Gastroesophageal sphincter (tissue), 4 donors: Measurements from ENCODE around the gene TSEN34. TPM values are rescaled to one million over a fixed set of nuclear protein-coding genes. Genes with fewer than 3 reads are reported as not detected.

ENCODE experiments used
- ATAC-seq: fragments of 150-250 bp; one replicate; pipeline ENCODE4 v1.9.1; 2016; ENCODE audit warnings: mild to moderate bottlenecking, moderate library complexity
- H3K27ac ChIP-seq, 4 donors: fragments of 200-600 bp; sonication (generic) in 3 of 4; 1 replicate in 3 of 4; 2 replicates in 1 of 4; pipeline ENCODE4 v1.5.1; 2016 to 2019
- H3K27me3 ChIP-seq: fragments of 200-600 bp; sonication (generic); one replicate; pipeline ENCODE4 v1.5.1; 2019
- H3K36me3 ChIP-seq, 2 donors: fragments of 200-600 bp; sonication (generic); one replicate each; pipeline ENCODE4 v1.5.1; 2019; ENCODE audit warnings: control low read depth in 1 of 2
- H3K4me1 ChIP-seq, 3 donors: fragments of 200-600 bp; sonication (generic); 1 replicate in 2 of 3; 2 replicates in 1 of 3; pipeline ENCODE4 v1.5.1; 2016 to 2019; ENCODE audit warnings: control low read depth in 2 of 3
- H3K4me3 ChIP-seq, 2 donors: fragments of 200-600 bp; sonication (generic); one replicate each; pipeline ENCODE4 v1.5.1; 2019; ENCODE audit warnings: mild to moderate bottlenecking in 1 of 2, moderate library complexity in 1 of 2
- H3K9me3 ChIP-seq, 3 donors: fragments of 200-600 bp; sonication (generic); one replicate each; pipeline ENCODE4 v1.5.1; 2017 to 2019; ENCODE audit warnings: control low read depth in 2 of 3
- EP300 ChIP-seq: sonication (generic); formaldehyde crosslinking; IDR thresholded peaks from one replicate; pipeline ENCODE4 v1.6.1; 2017; ENCODE audit warnings: antibody characterized with exemption, mild to moderate bottlenecking
- POLR2A ChIP-seq, 2 donors: fragments of 450-650 bp; IDR thresholded peaks; one replicate each; pipeline ENCODE4 v1.6.1; 2017; ENCODE audit warnings: antibody characterized with exemption in 2 of 2, mild to moderate bottlenecking in 2 of 2, moderate library complexity in 1 of 2
- POLR2AphosphoS5 ChIP-seq: sonication (generic); formaldehyde crosslinking; IDR thresholded peaks from one replicate; pipeline ENCODE4 v1.6.1; 2017; ENCODE audit warnings: antibody characterized with exemption
- WGBS, 2 donors: methylation state at CpG; one replicate each; pipeline ENCODE4 v1.1.5; 2018; ENCODE audit warnings: low coverage in 1 of 2; 5-methylcytosine and 5-hydroxymethylcytosine counted together
- total RNA-seq, 4 donors: library from RNA; depleted of rRNA; stranded (reverse); fragments of >200 nt; gene quantifications; one replicate each; pipeline ENCODE4 v1.1.0, GENCODE V29; 2016
- TF ChIP-seq, protein P1 (sequence below), 4 experiments: fragments of 200-600 bp in 2 of 4; fragments of 450-650 bp in 2 of 4; sonication (generic) in 1 of 4; IDR thresholded peaks; one replicate each; pipeline ENCODE4 v1.5.1; 2017 to 2019; ENCODE audit warnings: antibody characterized with exemption in 4 of 4, mild to moderate bottlenecking in 2 of 4, moderate library complexity in 2 of 4

The TSEN34 gene
- total RNA-seq, 4 donors from 2014 or later, result 57.4 to 73.2 (median 69.8) TPM

DNA sequence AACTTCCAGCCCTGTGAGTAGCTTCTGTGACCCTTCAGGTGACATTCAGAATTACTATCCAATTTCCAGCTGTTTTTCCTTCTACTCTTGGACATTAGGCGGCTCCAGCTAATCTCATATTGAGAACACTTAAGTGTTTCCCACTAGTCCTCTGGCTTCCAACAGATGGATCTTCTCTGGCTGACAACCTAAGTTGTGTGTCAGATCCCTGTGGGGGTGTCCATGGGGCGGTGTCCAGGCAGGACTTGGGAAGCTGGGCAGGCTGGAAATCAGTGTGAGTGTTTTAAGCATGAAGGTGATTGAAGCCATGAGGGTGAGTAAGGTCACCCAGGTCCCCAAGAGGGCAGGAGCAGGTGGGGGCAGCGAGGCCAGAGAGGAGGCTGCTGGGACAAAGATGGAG, 43.4 kb upstream of the TSEN34 start:
- 17% methylated on average over 1 of the region's 3 CpGs; no CpG with 5 or more reads in 1 of the 2 donors for WGBS, 2 donors
- peak overlapping the region in 3 of 4 donors; percentile 12 to 62 (median 45) for H3K27ac ChIP-seq
- peak; percentile 85 for ATAC-seq

DNA sequence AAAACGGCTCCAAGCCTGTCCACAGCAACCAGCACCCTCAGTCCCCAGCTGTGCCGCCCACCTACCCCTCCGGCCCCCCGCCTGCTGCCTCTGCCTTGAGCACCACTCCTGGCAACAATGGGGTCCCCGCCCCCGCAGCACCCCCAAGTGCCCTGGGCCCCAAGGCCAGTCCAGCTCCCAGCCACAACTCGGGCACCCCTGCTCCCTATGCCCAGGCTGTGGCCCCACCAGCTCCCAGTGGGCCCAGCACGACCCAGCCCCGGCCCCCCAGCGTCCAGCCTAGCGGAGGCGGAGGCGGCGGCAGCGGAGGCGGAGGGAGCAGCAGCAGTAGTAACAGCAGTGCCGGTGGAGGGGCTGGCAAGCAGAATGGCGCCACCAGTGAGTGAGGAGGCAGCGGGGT, 43.0 kb upstream of the TSEN34 start:
- Histone ChIP-seq H3K27ac (peak overlapping the region in 3 of 4 donors; percentile 12 to 62 (median 45)), H3K9me3 (no peaks in the 10 kb centered on the region), H3K4me3 (no peak overlapping the region), H3K4me1 (peaks cover 0 to 33% (median 12%) of the 10 kb centered on the region in 3 donors), H3K36me3 (peaks cover 0 to 100% of the 10 kb centered on the region in 2 donors), H3K27me3 (no peaks in the 10 kb centered on the region)
- no CpG with 5 or more reads among the region's 19 CpGs for WGBS, 2 donors
- no peak for ATAC-seq
- TF ChIP-seq POLR2A (IDR thresholded peaks at IDR 0.05) (no peak), POLR2AphosphoS5 (no peak), EP300 (no peak)
- TF ChIP-seq, protein P1, sequence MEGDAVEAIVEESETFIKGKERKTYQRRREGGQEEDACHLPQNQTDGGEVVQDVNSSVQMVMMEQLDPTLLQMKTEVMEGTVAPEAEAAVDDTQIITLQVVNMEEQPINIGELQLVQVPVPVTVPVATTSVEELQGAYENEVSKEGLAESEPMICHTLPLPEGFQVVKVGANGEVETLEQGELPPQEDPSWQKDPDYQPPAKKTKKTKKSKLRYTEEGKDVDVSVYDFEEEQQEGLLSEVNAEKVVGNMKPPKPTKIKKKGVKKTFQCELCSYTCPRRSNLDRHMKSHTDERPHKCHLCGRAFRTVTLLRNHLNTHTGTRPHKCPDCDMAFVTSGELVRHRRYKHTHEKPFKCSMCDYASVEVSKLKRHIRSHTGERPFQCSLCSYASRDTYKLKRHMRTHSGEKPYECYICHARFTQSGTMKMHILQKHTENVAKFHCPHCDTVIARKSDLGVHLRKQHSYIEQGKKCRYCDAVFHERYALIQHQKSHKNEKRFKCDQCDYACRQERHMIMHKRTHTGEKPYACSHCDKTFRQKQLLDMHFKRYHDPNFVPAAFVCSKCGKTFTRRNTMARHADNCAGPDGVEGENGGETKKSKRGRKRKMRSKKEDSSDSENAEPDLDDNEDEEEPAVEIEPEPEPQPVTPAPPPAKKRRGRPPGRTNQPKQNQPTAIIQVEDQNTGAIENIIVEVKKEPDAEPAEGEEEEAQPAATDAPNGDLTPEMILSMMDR (IDR thresholded peaks at IDR 0.05), result no peak

More for the DNA sequence above, 43.4 kb upstream of the TSEN34 start:
- peaks cover 0 to 100% of the 10 kb centered on the region in 2 donors for H3K36me3 ChIP-seq
- H3K9me3 ChIP-seq, result no peaks in the 10 kb centered on the region
- H3K4me3 ChIP-seq, result no peak overlapping the region
- H3K4me1 ChIP-seq, result peaks cover 0 to 29% (median 12%) of the 10 kb centered on the region in 3 donors
- TF ChIP-seq, protein P1 (IDR thresholded peaks at IDR 0.05), result no peak
- peak; percentile 60 for TF ChIP-seq POLR2AphosphoS5
- no peaks in the 10 kb centered on the region for H3K27me3 ChIP-seq

DNA sequence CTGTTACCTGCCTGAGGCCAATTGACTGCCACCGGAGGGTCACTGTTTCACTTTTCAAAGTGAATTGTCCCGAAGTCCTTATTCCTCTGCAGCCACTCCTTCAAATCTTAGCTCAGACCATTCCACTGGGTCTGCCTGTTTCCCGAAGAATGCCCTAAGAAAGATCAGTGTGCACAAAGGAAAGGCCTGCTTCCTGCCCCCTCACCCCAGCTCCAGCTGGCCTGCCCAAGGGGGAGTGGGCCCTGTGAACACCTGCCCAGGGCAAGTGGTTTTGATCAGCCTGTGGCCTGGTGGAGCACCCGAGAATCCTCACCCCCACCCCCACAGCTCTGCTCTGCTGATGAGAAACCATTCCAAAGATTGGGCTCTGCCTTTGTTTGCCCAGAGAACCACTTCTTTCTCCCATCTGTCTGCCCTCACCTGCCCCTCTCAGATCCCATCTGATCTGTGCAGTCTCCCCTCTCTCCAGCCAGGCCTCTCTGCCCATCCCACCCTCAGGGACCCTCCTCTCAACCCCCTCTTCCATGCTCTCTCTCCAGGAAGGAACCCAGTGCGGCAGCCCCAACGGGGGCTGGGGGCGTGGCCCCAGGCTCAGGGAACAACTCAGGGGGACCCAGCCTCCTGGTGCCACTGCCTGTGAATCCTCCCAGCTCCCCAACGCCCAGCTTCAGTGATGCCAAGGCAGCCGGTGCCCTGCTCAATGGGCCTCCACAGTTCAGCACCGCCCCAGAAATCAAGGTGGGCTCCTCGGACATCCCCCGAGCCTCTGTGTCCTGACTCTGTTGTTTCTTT, 41.9 kb upstream of the TSEN34 start:
- H3K36me3 ChIP-seq, result peaks cover 0 to 100% of the 10 kb centered on the region in 2 donors
- no peaks in the 10 kb centered on the region for H3K27me3 ChIP-seq
- H3K4me1 ChIP-seq, result peaks cover 0 to 41% (median 12%) of the 10 kb centered on the region in 3 donors
- H3K4me3 ChIP-seq, result no peak overlapping the region
- H3K9me3 ChIP-seq, result no peaks in the 10 kb centered on the region
- WGBS, 2 donors, result 72 to 77% methylated on average over 5 to 10 of the region's 12 CpGs
- ATAC-seq, result no peak
- TF ChIP-seq, protein P1 (IDR thresholded peaks at IDR 0.05), result no peak
- no peak for TF ChIP-seq POLR2AphosphoS5
- no peak for TF ChIP-seq POLR2A (IDR thresholded peaks at IDR 0.05)
- TF ChIP-seq EP300, result no peak
- no peak overlapping the region for H3K27ac ChIP-seq

DNA sequence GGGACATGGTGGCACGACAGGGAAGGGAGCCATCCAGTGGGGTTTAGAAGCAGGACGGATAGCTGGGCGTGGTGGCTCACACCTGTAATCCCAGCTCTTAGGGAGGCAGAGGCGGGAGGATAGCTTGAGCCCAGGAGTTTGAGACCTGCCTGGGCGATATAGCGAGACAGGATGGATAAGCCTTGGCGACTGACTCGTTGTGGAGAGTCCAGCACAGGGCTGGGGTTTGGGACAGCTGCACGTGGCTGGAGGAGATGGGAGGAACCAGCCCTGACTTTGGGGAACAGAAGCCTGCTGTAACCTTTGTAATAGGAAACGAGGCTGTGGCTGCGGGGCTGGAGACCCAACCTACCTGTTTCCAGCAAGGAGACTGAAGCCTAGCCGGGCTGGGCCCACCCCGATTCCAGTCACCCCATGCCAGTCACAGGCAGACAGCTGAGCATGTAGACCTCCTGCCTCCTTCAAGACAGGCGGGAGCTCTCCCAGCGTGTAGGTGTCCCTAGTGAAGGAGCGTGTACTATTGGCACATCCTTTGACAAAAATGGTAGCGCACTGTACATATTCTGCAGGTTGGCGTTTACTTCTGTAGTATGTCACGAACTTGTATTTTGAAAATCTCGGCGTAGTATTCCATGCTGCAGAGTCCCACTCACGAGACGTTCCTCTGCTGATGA, 39.6 kb upstream of the TSEN34 start:
- WGBS, 2 donors, result 73 to 77% methylated on average over 6 to 19 of the region's 23 CpGs
- peaks cover 0 to 32% (median 12%) of the 10 kb centered on the region in 3 donors for H3K4me1 ChIP-seq
- no peak for ATAC-seq
- no peaks in the 10 kb centered on the region for H3K9me3 ChIP-seq
- no peak for TF ChIP-seq EP300
- TF ChIP-seq, protein P1 (IDR thresholded peaks at IDR 0.05), result no peak
- TF ChIP-seq POLR2AphosphoS5, result no peak
- no peak for TF ChIP-seq POLR2A (IDR thresholded peaks at IDR 0.05)
- H3K36me3 ChIP-seq, result peaks cover 0 to 100% of the 10 kb centered on the region in 2 donors
- no peak overlapping the region for H3K27ac ChIP-seq
- H3K27me3 ChIP-seq, result no peaks in the 10 kb centered on the region
- H3K4me3 ChIP-seq, result no peak overlapping the region
